A172 (cell line): ENCODE data around the gene UCN2. TPM values are rescaled to one million over a fixed set of nuclear protein-coding genes. Genes with fewer than 3 reads are reported as not detected.

Source experiments
- DNase-seq: peaks from one replicate; pipeline ENCODE4 v3.0.0-alpha.2; 2015; ENCODE audit warnings: low spot score
- total RNA-seq: library from RNA; depleted of rRNA; stranded (reverse); fragments of >200 nt; shearing (Covaris generic); gene quantifications from 2 replicates; pipeline ENCODE4 v1.2.3, GENCODE V29; 2014; rRNA removed

Gene UCN2
- 1.3 and 5.0 TPM in 2 replicates for total RNA-seq

DNA sequence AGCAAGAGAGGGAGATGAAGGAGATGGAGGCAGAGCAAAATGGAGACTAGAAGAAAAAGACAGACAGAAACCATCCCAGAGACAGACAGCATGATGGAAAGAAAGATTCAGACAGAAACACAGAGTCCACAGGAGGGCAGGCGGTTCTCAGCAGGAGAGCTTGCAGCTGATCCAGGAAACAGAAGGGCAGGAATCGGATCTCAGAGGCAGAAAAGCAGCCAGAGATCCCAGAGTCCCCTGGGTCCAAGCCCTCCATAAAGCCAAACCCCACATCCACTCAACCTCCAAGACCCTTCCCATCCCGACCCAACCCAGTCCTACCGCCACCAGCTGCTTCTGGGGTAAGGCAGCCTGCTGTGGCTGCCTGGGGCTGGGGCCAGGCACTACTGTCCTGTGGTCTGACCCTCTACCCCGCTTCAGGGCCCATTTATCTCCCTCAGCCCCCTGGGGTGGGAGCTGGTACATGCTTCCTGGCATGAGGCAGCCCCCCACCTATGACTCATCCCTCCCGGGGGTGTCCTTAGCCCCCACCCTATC, at the start of gene UCN2:
TSS of gene UCN2 (minus strand) at position 400 of the 537 bp plus-strand sequence. CDS start 657 bp downstream, outside the sequence.
- DNase-seq = peak; percentile 54

DNA sequence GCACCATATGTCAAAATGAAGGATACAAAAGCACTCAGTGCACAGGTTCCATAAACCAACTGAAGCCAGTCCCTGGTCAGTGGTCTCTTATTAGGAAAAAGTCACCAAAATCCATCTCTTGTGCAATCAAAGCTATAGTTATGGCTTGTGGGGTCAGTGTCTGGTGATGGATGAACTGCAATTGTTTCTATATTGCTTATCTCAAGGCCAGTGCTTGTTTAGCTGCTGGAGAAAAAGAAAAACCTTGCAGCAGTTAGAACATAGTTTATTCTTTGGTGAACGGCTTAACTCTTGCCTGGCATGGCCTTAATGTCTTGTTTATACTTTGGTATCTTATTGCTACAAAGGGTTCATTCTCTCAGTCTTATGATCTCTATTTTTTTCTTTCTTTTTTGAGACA, 48.7 kb upstream of the UCN2 start:
- no peak for DNase-seq

GRCh38 chr3:48609088-48610005, 45.8 kb upstream of the UCN2 start, which contains the start of gene UQCRC1:
Gene UQCRC1 (minus strand): TSS chr3:48609646. CDS start chr3:48609620, 26 bp downstream.
- DNase-seq = peak; percentile 88

DNA sequence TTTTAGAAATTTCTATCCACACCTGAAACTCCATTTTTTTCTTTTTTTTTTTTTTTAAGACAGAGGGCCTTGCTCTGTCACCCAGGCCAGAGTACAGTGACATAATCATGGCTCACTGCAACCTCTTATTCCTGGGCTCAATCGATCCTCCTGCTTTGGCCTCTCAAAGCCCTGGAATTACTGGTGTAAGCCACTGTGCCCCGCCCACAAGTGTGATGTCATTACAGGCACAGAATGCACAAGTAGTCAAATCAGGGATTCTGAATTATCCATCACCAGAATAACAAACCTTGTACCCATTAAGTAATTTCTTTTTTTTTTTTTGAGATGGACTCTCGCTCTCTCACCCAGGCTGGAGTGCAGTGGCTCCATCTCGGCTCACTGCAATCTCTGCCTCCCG, 43.9 kb upstream of the UCN2 start:
- no peak for DNase-seq

GRCh38 chr3:48601622-48601994, 38.0 kb upstream of the UCN2 start:
- no peak for DNase-seq

- no peak for DNase-seq
These were observed 37.4 kb upstream of the UCN2 start for GRCh38 chr3:48600711-48601621.

DNA sequence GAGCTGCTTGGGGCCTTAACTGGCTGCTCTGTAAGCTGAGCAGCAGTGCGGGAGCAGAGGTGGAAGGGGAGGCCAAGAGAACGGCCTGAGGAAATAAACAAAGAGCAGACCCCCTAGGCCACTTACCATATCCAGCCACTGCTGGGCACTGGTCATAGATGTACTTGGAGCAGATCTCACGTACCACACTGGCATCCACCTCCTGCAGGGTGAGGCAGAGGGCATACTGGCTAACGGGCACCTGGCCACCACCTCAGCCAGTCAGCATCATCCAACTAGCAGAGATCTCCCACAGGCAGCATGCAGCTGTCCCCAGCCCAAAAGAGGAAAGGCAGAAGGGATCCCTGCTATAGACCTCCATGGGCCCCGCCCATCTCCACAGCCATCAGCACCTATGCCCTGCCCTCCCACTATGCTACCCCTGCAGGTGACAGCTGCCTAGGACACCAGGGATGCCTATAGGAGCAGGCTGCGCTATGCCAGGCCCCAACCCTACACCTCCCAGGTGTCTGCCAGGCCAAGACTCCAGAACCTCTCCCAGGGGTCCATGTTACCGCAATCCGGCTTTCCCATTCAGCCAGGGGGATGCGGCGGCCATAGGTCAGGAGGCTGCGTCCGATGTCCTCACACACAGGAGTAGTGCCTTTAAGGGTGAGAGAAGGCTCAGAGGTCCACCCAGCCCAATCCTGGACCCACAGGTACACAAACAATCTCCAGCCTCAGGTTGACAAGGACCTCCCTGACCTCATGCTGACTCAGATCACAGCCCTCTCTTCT, 36.1 kb upstream of the UCN2 start:
- DNase-seq = no peak

DNA sequence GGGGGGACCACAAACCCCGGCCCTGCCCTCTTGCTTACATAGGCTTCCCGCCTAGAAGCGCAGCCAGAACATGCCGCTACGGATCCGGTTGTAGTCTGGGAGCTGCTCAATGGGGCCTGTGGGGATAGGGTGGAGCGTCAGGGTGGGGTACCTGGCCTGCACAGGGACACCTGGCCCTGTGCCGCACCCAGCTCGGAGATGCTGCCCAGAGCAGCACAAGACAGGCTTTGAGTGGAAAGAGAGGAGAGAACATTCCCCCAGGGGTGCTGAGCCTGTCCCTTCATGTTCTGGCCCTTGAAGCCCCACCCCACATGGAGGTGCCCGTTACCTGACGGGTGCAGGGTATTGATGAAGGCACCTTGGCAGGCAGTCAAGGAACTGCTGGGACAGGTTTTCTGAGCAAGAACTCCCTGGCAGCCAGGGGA, 35.5 kb upstream of the UCN2 start:
- no peak for DNase-seq

GRCh38 chr3:48598323-48599076, 34.9 kb upstream of the UCN2 start:
- DNase-seq = peak; percentile 88

DNA sequence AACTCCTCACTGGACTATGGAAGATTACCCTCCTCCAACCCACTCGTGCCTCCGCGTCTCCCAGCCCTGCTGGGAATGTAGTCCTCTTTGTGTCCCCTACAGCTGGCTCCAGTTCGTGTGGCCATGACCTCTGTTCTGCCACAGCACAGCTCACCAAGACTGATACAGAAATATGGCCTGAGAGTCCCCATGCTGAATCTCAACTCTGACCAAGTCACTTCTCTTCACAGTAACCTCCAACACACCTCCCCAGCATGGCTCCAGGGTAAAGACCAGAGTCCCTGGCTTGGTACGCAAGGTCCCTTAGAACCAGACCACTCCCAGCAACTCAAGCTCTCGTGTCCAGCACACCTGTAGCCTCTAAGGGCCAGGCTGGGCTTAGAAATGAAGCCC, 33.8 kb upstream of the UCN2 start:
- DNase-seq = no peak

GRCh38 chr3:48596676-48597407, 33.3 kb upstream of the UCN2 start:
- DNase-seq = no peak

DNA sequence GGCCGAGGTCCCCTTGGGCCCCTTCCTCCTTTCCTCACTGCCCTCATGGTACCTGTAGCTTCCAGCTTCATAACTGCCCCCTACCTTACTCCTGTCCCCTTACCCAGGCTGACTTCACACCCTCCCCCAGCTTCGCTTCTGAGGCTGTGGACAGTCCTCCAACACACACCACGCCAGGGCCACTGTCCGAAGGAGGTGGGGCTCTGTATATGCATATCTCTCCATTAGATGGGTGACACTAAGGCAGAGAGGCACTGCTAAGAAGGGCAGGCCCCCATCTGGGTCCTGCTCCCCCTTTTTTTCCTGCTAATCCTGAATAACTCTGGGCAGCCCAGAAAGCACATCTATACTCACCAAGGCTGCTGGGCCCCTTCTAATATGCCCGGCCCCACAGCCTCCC, 32.6 kb upstream of the UCN2 start:
- DNase-seq = no peak

DNA sequence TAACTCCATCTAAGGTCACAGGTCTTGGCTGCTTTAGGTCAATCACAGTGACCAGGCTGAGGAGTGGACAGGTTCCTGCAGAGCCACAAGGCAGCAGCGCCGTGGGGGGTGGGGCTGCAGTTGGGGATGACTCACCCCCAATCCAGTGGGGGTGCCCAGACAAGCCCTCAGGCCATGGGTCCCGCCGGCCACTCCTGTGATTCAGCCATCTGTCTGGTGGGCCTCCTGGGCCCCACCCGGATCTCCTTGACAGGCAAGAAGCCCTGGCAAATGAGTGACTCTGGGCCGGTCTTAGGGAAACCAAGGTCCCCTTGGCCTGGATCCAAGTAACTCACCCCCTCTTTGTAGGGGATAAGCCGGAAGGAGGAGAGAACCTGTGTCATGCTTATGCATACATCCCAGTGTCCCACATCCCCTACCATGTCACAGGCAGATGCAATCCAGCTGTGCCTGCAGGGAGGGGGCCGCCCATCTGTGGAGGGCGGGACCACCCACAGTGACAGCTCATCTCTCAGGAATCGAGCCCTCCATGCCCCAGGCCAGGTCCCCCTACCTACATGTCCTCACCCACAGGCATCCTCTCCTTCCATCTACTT, 32.0 kb upstream of the UCN2 start:
- DNase-seq = peak; percentile 98

DNA sequence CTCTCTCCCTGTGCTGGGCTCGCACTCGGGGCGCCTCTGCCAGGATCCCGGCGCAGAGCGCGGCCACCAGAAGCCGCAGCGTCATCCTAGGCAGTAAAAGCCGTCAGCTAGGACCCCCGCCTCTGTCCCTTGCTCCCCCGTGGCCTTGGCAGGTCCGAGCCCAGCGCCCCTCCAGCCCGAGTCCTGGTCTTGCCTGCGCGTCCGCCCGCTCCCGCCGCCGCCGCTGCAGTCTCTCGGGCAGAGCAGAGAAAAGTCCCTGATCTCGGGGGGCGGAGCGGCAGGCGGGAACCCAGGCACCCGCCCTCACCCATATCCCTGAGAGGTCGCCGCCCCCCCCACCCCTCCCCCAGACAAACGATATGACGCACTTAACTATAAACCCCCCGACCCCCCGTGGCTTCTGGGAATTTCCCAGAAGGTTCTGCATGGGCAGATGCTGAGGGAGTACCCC, 31.5 kb upstream of the UCN2 start, which contains the start of gene COL7A1:
TSS of gene COL7A1 (minus strand) at position 255 of the 451 bp plus-strand sequence. CDS start at position 85, 170 bp downstream.
- DNase-seq = no peak

- peak; percentile 17 for DNase-seq
These were observed 31.0 kb upstream of the UCN2 start for GRCh38 chr3:48594417-48595049.

DNA sequence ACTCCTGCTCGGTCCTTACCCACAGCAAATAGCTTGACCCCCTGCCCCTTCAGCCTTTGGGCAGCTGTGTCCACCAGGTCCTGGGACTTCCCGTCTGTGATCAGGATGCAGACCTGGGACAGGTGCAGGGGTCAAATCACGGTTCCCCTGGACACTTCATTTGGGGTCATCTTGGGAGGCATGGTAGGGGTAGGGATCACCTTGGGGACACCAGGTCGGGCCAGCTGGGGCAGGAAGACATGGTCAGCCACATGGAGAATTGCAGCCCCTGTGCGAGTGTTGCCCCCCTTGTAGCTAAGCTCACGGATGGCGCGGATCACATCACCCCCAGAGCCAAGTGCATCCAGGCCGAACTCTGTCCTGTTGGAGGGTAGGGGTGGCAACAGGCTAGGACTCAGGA, 29.8 kb upstream of the UCN2 start:
- DNase-seq = no peak

DNA sequence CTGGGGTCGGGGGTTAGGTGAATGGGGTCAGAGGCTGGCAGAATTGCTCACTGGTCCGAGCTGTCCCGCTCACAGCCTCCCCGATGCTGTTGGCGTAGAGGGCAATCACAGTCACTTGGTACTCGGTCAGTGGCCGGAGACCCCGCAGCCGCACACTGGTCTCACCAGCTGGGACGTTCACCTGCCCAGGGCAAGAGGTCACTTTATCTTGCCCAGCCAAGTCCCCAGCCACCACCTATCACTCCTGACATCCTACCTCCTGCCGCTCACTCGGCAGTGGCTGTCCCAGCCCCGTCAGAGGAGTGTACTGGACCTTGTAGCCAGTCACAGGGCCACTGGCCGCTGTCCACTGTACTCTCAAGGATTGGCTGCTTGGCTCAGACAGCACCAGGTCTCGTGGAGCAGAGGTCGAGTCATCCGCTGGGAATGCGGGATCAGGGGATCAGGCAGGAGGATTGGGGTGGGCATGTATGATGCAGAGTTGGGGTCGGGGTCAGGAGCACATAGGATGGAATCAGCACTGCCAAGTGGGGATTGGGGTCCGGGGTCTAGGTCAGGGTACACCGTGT, 29.0 kb upstream of the UCN2 start:
- DNase-seq = peak; percentile 35

GRCh38 chr3:48591886-48592518, 28.4 kb upstream of the UCN2 start:
- no peak for DNase-seq
